CD4-positive, alpha-beta T cell treated with Interleukin-21 for 1 hour (primary cell): ENCODE results near the gene INSL3.

ENCODE experiments used
- DNase-seq: peaks from one replicate; pipeline ENCODE4 v3.0.0-alpha.2; 2020

INSL3 gene, protein sequence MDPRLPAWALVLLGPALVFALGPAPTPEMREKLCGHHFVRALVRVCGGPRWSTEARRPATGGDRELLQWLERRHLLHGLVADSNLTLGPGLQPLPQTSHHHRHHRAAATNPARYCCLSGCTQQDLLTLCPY

DNA sequence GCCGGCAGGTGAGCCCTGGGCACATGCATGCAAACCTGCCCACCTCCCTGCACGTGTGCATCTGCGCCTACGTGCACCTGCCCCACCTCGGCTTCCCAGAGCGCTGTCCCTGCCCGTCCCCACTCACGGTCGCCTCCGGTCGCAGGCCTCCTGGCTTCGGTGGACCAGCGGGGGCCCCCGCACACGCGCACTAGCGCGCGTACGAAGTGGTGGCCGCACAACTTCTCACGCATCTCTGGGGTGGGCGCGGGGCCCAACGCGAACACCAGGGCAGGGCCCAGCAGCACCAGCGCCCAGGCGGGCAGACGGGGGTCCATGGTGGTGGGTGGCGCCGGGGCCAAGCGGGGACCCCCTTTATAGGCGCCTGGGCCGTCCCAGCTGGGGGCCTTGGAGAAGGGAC, at the start of gene INSL3:
Gene INSL3, minus strand, starts transcription at position 330 of the 400 bp plus-strand sequence. Its CDS starts 13 bp downstream, at position 317.
- no peak for DNase-seq

DNA sequence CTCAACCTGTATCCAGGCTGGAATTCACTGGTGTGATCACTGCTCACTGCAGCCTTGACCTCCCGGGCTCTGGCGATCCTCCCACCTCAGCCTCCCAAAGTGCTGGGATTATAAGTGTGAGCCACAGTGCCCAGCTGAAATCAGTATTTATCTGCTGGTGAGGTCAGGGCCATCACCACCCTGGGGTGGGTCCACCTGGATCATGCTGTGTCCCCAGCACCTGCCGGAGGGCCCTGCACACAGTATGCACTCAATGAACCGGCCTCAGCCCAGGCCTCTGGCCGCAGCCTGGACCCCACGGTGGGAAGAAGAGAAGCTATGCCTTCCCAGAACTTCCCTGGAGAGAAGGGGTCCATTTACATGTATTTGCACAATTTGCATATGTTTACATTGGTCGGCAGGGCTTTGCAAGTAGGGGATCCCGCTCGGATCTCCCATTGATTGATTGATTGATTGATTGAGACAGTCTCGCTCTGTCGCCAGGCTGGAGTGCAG, 47.8 kb upstream of the INSL3 start:
- DNase-seq = no peak

DNA sequence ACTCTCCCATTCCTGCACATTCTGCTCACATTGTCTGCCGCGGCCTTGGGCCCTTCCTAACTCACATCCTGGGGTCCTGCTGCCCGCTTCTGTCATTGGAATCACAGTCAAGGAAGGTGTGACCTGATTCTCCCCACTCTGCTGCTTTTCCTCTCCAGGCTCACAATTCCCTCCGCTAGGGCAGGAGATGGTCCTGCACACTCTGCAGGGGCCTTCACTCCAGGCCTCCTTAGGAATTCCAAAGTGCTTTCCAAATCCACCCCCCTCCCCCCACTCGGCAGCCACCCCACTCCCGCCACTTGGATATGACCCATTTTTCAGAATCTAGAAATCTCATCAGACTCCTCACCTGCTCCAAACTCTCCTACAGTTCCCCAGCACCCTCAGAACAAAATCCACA, 47.4 kb upstream of the INSL3 start:
- no peak for DNase-seq

DNA sequence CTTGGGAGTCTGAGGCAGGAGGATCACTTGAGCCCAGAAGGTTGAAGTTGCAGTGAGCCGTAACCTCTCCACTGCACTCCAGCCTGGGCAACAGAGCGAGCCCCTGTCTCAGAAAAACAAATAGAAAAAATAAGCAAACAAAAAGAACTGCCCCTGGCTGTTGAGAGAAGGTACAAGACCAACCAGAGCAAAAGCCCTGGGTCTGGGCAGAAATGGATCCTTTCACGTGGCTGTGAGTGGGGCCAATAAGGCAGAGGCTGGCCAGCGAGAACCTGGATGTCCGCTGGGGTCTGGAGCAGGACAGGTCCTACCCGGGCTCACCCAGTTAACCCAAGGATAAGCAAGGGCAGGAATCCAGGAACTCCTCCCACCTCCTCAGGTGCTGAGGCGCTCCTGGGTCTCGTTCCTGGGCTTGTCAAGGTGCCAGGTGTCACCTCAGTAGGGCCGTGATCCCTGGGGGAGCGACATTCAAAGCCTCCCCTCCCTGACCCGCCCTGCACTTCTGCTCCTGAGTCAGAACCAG, 45.7 kb upstream of the INSL3 start:
- no peak for DNase-seq

DNA sequence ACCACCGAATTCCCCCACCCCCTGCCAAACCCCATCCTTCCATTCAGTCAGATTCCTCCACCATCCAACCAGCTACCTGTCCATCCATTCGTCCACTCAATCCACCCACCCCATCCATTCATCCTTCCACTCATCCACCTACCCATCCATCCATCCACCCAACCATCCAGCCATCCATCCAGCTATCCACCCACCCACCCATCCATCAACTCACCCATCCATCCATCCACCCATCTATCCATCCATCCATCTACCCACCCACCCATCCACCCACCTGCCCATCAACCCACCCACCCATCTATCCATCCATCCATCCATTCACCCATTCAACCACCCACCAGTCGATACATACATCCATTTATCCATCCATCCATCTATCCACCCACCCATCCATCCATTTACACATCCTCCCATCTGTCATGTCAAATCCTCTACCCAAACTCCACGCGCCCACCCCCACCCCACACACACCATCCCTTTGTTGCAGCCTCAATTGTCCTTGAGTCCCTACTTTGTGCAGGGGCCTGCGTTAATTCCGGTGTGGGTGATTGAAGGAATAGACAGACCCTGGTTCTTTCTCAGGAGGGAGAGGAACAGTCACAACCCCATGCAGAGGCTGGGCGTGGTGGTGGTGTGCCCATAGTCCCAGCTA, 45.1 kb upstream of the INSL3 start:
- DNase-seq = no peak

DNA sequence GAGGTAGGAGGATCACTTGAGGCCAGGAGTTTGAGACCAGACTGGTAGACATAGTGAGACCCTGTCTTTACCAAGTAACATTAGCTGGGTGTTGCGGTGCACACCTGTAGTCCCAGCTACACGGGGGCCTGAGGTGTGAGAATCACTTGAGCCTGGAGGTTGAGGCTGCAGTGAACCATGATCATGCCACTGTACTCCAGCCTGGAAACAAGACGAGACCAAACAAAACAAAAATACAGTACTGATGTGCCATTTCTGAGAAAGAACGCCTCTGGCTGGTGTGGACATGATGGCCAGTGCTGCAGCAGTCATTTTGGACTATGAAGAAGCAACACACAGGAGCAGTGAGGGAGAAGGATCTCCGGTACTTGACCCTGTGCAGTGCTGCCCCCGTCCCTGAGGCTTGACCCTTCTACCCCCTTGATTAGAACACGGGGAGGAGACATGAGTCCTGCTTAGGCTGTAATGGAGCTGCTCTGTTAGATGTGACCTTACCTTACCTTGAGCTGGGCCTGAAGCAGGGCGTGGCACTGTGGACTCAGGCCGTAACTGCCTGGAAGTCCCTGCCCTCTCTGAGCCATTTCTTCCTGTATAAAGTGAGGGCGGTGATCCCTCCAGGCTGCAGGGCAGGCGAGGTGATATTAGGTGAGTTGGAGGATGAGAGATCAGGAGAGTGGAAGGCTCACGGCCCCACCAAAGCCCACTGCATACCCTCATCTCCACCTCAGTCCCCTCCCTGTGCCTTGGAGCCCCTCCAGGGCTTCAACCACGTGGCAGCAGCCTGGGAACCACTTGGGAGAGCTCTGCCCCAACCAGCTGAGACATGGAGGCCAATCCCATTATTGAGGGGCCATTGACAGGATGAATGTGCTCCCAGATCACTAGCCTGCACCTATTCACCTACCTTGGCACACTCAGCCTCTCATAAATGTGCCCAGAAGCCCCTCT, 44.3 kb upstream of the INSL3 start:
- no peak for DNase-seq

DNA sequence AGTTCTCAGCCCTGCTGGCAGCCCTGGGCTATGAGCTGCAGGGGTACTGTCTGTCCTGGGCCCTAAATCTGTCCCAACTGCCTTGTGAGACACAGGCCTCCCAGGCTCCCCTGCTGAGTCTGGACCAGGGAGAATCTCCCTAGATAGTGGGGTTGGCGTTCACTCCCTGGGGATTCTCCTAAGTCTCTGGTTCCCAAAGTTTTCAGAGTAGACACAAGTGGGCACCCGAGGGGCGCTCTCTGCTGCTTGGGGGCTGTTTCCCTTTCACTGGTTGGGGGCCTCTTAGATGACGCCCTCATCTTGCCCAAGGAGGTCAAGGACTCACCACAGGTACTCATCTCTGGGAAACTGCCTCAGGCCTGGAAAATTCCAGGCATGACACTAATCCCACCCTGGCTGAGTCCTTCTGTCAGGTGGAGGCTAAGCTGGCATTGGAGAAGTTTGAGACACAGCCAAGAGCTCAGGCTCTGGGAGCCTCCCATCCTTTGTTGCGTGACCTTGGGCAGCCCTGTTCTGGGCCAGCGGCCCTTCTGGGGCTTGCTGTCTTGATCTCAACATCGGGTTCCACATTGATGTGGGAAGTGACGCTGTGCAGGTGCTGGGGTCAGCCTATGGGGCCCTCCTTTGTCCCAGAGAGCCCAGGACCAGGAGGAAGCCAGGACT, 42.3 kb upstream of the INSL3 start:
- no peak for DNase-seq

DNA sequence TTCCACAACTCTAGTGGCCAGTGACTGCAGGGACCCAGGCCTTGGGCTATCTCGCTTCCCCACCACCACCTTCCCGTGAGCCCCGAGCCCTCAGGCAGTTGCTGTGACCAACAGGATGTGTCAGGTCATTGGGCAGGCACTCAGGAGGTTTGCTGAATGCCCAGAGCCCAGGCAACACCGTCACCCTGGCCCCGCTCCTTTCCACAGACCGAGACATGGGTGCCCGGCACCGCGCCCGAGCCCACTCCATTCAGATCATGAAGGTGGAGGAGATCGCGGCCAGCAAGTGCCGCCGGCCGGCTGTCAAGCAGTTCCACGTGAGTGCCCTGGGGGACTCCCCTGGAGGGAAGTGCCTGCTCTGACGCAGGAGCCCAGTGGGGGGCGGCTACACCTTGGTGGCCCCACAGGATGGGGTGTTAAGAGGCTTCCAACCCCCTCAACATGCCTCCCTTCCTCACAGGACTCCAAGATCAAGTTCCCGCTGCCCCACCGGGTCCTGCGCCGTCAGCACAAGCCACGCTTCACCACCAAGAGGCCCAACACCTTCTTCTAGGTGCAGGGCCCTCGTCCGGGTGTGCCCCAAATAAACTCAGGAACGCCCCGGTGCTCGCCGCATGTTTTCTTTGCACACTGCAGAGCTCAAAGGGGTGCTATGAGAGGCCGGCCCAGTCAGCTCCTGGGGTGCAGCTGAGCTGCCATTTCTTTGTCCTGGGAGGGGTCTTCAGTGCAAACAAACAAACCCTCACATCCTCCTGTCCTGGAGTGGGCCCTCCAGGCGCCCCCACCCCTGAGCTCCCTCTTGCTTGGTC, 41.6 kb upstream of the INSL3 start:
- DNase-seq = no peak

DNA sequence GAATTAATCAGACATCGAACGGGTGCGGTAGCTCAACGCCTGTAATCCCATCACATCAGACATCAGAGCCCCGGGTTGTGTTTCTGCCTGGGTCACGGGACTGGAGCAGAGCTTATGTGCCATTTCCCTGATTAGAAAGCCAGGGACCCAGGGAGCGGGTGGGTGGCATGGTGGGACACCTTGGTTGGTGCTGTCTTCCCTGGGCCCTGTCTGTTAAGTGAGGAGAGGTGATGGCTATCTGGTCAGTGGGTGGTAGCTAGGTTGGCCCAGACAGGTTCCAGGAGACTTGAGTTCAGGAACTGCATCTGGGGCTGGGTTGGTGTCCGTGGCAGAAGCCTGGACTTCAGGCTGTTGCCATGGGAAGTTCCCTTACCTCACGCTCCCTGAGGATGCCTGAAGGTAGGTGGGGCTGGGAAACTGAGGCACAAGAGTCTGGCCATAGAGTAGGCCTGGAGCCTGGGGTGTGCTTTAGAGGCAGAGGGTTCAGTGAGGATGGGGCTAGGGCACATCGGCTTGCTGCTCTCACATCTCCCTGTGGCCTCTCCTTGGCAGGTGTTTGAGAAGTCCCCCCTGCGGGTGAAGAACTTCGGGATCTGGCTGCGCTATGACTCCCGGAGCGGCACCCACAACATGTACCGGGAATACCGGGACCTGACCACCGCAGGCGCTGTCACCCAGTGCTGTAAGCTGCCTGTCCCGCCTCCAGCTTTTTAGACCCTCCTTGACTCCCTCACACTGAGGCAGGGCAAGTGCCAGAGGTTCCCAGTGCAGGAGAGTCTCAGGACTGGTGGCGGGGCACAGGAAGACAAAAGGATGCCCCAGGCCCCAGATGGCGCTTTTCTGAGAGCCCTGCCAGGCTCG, 40.5 kb upstream of the INSL3 start:
- DNase-seq = no peak

DNA sequence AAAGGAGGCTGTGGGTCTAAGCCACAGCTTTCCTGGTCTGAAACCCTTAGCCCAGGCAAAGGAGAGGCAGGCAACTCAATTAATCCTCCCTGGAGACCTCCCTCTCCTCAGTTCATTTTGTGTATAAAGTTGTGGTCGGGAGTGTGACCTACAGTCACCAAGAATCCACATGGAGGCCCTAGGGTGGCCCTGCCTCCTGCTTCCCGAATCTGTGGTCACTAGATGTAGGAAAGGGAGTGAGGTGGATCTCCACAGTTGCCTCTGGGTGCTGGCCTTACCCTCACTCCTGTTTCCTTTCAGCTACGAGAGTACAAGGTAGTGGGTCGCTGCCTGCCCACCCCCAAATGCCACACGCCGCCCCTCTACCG, 39.7 kb upstream of the INSL3 start:
- no peak for DNase-seq

DNA sequence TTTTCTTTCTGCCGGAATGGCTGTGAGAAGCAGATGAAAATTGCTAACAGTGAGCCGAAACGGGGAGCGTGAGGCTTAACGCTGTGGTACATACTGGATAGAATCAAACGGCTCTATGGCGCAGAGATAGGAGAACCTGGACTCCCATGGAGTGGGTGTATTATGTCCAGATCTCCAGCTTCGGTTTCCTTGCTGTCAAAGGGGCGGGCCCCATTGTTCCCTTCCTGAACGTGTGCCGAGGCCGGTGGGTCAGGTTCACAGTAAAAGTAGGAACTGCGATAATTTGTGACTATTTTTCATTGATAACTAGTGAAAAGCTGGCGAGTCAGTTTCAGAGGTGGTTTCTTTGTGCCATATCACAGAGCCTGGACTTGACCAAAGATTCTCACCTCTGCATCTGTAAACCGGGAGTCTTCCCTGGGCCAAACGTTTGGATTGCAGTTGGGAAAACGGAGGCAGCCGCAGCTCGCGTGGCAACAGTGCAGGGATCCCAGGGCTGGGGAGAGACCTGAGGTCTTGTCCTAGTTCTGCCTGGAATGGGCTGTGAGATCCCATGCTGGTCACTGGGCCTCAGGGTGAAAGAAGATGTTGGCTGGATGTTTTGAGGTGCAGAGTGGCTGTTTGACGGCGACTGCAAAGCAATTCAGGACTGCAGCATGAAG, 39.1 kb upstream of the INSL3 start:
- no peak for DNase-seq

DNA sequence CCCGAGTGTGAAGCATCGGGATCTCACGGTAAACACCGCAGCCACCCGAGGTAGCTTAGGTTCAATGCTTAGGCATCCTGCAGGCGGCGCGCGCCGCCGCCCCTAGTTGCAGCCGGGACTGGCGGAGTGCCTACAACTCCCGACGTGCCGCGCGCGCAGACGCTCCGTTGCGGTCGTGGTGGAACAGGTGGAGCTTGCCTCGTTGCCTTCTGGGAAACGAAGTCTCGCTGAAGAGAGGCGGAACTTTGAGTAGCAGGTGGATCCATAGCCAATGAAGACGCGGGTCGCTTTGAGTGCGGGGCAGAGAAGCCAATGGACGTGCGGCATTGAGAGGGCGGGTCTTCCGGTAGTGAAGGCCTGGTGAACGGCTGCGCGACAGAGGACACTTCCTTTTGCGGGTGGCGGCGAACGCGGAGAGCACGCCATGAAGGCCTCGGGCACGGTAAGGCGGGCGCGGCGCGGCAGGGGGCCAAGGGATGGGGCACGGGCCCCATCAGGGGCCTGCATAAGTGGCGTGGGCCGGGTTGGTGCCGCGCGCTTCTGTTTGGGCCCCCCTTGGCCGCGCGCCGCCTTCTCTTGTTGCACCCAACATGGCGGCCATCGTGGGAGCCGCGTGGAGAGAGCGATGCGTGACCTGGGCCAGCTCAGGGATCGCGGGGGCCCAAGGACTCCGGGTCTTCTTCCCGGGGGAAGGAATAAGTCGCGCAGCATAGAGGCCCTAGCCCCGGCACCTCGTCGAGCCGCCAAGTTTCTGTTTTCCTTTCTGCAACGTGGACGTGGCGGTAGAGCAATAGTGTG, 38.4 kb upstream of the INSL3 start, which contains the start of gene RPL18A:
Gene RPL18A, plus strand, starts transcription at position 378 of the 798 bp plus-strand sequence. Its CDS starts 47 bp downstream, at position 425.
- peak; percentile 100 for DNase-seq

DNA sequence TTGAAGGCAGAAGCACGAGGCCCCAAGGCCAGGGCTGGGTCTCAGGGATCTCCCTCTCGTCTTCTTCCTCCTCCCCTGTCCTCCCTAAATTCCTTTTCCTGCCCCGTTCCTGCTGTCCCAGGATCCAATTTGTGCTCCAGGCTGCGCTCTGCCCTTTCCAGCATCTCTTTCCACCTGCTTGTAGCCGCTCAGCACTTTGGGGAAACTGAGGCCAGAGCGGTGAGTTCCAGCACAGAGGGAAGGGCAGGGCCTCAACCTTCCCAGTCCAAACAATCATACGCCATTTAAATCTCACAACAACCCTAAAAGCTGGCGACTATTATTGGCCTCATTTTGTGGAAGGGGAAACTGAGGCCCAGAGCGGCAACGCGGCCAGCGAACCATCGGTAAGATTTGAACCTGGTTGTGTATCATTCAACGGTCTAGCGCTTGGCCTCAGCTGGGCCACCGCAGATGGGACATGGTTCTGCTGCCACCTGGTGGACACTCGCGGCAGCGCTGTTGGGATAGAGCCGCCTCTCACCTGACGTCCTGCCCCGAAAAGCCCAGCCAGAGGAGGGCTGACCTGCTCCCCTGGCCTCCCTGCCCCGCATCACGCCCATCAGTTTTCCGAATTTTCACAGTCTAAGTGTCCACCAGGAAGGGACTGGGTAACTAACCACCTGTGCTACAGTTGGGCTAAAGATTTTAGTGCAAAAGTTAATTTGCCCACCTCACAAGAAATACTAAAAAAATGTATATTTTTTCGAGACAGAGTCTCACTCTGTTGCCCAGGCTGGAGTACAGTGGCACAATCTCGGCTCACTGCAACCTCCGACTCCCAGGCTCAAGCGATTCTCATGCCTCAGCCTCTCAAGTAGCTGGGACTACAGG, 34.2 kb upstream of the INSL3 start:
- DNase-seq = peak; percentile 89

DNA sequence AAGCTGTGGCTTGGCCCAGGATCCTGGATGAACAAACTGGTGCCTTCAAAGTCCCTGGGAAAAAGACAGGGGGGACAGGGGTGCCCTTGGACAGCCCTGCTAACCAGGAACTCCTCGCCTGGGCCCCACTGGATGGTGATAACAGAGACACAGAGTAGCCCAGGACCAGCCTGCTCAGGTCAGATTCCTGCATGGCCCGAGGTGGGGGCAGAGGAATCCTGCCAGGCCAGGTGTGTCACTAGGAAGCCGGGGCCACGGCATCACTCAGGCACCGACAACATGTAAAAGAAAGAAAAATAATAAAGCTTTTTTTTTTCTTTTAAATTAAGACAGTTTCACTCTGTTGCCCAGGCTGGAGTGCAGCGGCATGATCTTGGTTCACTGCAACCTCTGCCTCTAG, 32.7 kb upstream of the INSL3 start:
- DNase-seq = no peak

DNA sequence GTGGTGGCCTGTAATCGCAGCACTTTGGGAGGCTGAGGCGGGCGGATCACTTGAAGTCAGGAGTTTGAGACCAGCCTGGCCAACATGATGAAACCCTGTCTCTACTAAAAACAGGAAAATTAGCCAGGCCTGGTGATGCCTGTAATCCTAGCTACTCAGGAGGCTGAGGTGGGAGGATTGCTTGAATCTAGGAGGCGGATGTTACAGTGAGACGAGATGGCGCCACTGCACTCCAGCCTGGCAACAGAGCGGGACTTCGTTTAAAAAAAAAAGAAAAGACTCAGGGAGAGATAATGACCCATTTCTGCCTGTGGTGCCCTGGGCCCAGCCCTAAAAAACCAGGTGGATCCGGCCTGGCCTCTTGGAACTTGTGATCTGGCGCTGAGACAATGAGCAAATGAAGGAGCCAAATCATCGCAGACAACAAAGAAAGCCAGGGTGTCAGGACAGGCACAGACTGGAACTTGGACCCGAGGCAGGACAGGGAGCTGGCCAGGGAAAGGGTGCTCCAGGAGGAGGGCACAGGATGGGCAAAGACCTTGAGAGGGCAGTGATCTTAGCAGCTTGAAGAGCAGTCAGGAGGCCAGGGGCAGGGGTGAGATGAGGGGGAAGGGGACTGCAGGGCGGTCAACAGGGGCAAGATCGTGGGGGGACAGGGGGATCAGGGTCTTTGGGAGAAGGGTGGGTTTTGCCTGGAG, 27.4 kb upstream of the INSL3 start:
- DNase-seq = peak; percentile 37

DNA sequence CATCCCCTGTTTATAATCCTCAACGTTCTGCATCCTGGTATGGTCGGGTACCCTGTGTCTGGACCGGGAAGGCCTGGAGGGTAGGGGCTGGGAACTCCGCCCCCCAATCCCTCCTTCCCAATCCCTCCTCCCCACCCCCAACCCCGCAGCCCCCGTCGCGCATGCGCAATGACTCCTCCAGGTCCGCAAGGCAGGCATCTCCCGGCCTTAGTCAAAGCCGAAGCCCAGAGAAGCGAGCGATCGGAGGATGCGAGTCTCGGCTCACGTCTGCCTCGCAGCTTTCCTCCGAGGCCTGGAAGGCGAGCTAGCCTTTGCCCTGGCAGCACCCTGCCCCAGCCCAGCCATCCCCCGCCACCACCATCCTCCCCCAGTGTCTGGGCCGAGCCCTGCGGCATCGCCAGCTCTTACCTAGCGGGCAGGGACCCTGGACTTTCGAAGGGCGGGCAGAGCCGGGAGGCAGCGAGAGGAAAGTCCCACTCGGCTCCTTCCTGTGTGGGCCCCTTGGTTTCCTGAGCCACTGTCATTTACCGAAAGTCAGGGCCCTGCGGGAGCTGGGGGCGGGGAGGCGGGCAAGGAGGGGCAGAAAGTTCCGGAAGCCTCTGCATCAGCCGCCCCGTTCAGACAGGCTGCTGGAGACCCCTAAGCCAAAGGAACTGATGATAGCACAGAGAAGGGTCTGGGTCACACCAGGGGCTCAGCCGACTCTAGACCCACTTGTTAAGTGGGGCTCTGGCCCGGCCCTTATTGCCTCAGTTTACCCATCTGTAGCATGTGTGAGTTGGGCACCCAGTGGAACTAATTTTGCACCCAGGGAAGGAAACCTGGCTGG, 26.4 kb upstream of the INSL3 start, which contains the start of gene JAK3:
Gene JAK3, minus strand, starts transcription at position 445 of the 829 bp plus-strand sequence. CDS start 3,565 bp downstream, outside the sequence.
- DNase-seq = peak; percentile 96

DNA sequence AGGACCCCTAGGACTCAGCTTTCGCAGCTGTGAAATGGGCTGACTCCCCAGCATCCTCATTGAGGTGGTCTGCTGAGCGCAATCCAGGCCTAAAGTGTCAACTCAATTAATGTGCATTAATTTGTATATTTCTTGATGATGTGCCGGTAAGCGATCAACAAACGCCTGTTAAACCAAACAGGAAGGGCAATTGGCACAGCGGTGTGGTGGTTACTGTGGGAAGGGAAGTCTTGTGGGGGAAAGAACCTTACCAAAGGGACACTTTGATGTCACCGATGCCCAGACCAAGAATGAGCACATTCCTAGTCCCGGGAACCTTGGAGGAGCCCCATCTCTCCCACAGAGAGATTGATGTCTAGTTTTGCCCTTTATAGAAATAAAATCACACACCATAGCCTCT, 24.8 kb upstream of the INSL3 start:
- DNase-seq = peak; percentile 87
